ENCODE results near the gene C6orf47.
A peak's percentile ranks its signal among the peaks of the same experiment; 100 is the strongest.

C6orf47 gene

DNA sequence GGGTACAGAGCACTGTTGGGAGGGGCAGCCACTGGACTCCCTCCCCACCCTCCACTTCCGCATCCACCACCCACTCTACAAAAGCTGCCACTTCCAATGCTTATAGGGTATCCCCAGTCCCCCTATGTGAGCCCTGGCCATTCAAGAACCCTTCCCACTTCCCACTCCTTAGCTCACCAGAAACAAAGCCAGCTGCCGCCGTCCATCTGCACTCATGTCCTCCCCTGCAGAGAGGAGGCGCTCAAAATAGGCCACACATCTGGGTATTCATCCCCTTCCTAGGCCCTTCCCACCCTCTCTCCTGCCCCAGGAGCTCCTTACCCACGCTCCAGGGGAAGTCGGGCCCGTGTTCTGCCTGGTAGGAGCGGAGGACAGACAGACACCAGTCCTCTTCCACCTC, 26.7 kb upstream of the C6orf47 start:
- DNase-seq, result no peak

DNA sequence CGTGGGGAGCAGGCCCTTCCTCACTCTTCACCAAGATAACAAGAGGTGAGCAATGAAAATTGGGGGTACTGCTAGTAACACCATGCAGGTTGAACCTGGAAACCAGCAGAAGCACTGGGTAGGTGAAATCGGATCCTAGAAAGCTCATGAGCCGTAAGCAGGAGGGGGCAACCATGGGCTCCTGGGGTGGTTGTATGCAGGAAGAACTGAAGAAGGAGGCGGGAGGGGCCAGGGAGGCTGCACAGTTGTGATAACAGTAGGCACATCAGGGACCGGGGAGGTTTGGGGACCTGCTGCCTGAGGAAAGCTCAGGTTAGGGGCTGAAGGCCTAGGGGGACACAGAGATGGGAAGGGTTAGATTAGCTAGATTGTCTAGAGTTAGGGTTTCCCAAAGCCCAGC, 25.9 kb upstream of the C6orf47 start:
- DNase-seq, result no peak

DNA sequence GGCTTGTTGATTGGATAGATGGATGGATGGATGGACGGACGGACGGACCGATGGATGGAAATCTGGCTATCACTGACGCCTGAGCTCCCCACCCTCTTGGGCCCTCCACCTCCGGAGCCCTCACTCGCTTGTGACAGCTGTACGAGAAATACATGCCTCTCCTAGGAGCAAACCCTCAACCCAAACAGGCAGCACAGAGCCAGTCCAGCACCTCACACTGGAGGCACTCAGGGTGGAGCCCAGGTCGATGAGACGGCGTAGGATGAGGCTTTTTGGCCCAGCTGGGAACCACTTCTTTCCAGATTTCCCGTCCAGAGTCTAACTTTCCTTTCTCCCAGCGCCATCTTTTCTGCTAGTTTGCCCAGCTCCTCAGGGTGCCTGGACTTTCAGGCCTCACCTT, 23.0 kb upstream of the C6orf47 start:
- no peak for DNase-seq

DNA sequence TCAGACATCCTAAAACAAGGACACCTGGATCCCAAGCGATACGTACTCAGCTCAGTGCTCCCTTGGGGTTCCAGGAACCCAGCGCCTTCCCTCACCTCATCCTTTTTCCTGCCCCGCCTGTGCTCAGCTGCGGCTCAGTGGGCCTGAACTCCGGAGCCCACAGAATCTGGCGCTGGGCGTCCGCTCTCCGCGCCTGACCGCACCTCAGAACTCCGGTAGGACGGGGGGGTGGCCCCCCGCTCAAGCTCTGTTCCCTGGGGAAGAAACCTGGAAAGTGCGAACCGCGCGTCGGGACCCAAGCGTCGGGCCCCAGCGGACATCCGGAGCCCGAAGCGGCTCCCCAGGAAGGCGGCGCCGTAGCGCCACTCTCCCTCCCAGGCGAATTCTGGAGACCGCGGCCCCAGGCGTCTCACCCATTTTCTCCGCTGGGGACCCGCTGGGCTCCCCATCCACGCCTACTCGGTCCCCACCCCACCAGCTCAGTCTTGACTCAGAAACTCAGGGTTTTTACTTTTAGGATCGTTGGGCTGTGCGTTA, 20.6 kb upstream of the C6orf47 start:
- peak; percentile 14 for DNase-seq

DNA sequence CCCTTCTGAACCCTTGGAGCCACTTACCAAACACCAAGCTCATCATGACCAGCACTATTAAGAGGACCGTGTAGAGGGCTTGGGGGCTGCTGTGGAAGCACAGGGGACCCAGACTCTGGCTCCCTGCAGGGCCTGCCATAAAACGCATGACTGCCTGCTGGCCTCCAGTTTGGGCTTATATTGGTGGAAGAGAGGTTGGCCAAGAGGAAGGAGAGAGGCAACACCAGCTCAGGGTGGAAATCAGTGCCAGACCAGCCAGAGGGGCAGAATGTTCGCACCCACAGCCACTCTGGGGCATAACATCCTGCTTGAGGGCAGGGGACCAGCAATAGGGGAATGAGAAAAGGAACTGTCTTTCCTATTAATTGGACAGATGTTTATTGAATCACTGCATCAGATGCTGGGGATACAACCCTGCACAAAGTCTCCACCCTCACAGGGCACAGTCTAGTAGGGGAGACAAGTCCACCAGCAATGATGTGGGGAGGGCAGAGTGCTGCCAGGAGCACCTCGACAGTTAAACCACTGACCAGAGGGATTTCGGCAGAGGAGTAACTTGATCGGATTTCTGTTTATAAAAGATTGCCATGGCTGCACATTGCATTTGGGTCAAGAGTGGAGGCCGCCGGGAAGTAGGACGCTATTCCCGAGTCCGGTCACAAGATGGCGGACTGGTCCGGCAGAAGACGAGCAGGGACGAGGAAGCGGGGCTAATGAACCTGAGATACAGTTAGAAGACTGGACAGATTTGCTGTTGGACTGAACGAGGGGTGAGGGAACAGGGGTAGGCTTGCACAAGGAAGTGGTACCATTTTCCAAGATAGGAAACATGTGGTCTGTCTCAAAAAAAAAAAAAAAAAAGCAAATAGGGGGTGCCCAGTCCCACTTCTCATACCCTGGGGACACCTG, 19.9 kb upstream of the C6orf47 start, which contains the start of gene LY6G5C:
Gene LY6G5C (minus strand): TSS at position 842 of the 909 bp plus-strand sequence. CDS start 694 bp downstream, at position 148.
- DNase-seq, result peak; percentile 23

DNA sequence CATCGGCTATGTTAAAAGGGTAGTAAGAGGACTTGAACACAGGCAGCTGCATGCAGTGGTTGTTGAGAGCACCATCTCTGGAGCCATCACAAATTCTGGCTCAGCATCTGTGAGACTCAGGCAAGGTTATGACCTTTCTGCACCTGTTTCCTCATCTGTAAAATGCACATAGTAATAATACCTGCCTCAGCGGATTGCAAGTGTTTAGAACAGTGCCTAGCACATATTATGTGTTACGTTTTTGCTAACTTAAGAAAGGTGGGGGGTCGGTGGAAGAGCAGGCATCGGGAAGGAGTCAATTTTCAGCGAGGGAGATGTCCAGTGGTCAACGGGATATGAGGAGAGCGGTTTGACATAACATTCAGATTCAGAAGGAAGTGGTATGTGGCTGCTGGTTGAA, 17.4 kb upstream of the C6orf47 start:
- no peak for DNase-seq

DNA sequence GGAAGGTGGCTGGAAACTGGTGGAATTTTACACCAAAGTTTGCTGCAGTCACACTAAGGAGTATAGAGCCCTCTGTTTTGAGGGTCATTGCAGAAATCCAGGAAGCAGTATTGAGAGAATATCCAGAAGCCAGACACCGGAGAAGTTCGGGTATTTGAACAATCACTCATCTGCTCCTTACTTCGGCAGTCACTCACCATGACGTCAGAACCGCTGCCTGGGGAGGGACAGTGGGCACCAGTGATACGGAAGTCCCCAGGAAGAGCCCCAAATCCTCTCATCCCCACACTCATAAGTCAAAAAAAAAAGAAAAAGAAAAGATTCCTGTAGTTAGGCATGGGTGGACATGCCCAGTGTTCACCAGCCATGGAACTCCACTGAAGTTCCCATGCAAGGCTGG, 16.3 kb upstream of the C6orf47 start:
- no peak for DNase-seq

DNA sequence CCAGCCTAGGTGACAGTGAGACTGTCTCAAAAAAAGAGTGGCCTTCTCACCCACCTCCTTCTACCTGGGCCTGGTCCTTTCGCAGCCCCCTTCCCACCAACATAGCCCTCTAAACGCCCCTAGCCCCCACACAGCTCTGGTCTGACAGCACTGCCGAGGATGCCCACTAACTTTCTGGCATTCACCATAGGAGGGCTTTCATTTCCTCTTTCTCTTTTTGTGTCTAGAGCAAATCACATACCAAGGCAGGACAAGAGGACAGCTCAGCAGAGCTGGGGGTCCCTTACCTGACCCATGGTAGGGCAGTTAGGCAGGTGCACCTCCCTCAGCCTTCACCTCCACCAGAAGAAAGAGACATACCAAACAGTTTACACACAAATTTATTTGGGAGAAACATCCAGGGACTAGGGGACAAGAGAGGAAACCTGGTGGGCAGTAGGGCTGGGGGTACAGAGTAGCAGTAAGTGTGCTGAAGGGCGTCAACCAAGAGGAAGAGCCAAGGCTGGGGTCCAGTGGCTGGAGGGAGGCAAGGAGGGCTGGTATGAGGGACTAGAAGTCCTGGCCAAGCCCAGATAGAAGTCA, 15.8 kb upstream of the C6orf47 start:
- DNase-seq, result no peak

DNA sequence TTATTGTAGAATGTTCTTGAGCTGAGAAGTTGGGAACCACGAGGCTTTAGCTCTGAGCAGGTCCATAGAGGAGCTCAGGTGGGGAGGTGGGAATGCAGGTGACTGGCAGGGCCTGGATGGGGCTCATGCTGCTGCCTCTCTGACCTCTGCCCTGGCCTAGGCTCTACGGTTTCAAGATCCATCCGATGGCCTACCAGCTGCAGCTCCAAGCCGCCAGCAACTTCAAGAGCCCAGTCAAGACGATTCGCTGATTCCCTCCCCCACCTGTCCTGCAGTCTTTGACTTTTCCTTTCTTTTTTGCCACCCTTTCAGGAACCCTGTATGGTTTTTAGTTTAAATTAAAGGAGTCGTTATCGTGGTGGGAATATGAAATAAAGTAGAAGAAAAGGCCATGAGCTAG, 9.1 kb upstream of the C6orf47 start, which contains the start of gene LY6G5B:
Gene LY6G5B (plus strand): TSS at position 301 of the 400 bp plus-strand sequence. CDS start 975 bp downstream, outside the sequence.
- DNase-seq, result no peak

DNA sequence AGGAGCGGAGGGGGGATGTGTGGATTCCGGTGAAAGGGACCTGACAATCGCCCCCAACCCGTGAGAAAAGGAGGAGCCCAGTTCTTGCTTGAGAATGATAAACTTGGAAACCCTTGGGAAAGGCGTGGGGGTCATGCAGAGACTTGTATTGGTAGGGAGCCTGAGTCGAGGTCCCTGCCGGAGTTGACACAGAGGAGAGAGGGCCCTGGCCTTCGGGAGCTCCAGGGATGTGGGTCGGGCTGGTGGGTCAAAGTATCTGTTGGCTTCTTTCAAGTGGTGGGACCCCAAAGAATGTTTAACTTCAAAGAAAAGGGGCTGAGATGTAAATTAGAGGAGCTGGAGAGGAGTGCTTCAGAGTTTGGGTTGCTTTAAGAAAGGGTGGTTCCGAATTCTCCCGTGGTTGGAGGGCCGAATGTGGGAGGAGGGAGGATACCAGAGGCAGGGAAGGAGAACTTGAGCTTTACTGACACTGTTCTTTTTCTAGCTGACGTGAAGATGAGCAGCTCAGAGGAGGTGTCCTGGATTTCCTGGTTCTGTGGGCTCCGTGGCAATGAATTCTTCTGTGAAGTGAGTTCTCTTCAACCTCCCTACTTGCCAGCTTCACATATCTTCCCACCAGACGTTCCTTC, 5.9 kb upstream of the C6orf47 start:
- no peak for DNase-seq

DNA sequence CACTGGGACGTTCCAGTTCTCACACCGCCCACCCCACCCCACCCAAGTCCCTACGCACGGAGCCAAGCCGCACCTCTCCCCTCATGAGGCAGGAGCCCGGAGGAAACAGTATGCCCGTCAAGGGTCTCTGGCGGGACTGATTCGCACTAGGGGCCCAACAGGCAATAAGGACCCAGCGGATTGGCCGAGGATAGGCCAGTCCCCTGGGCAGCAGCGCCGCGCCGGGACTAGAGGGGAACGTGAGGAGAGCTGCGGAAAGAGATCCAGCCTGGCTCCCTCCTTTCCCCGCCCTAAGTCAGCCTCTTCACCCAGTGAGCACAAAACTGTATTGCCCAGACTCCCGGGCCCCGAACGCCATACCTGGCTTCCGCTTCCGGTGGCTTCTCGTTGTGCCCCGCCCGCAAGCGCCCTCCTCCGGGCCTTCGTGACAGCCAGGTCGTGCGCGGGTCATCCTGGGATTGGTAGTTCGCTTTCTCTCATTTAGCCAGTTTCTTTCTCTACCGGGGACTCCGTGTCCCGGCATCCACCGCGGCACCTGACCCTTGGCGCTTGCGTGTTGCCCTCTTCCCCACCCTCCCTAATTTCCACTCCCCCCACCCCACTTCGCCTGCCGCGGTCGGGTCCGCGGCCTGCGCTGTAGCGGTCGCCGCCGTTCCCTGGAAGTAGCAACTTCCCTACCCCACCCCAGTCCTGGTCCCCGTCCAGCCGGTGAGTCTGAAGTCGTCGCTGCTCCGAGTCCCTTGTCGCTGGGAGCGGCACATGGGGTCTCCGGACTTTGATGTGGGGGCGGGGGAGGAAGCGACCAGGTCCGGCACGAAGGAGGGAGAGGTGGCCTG, 5.1 kb upstream of the C6orf47 start, which contains the start of gene CSNK2B:
Gene CSNK2B (plus strand): TSS at position 580 of the 836 bp plus-strand sequence. CDS start 752 bp downstream, outside the sequence.
- peak; percentile 96 for DNase-seq

DNA sequence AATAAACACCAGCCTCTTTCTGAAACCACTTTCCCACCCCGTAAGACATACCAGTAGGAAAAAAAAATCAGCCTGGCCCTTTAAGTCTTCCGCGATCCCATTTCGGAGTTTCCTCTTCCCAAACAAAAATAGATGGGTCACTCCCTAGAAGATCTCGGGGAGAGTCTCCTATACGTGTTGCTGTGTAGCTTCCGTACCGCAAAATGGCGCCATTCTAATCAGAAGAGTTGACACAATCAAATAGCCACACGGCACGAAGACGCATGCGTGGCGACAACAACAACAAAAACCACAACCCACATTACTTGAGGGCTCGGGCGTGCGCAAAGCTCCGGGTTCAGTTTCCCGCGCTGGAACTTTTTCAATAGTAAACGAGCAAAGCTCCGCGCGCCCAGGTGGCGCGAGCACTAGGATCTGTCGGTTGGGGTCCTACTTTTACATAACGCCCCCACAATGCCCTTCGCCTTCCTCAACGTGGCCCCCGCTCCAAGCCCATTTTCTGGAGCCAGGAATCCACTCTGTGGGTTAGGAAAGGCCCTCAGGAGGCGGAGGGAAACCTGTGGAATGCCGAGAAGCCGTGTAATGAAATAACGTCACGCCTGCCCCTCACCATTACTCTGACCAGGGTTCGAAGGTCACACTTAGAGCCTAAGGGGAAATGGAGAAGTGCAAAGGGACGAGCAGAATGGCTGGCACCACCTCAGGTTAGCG, 4.4 kb upstream of the C6orf47 start, which contains the start of gene GPANK1:
Gene GPANK1 (minus strand): TSS at position 208 of the 711 bp plus-strand sequence. CDS start 519 bp downstream, outside the sequence.
- DNase-seq, result peak; percentile 82

DNA sequence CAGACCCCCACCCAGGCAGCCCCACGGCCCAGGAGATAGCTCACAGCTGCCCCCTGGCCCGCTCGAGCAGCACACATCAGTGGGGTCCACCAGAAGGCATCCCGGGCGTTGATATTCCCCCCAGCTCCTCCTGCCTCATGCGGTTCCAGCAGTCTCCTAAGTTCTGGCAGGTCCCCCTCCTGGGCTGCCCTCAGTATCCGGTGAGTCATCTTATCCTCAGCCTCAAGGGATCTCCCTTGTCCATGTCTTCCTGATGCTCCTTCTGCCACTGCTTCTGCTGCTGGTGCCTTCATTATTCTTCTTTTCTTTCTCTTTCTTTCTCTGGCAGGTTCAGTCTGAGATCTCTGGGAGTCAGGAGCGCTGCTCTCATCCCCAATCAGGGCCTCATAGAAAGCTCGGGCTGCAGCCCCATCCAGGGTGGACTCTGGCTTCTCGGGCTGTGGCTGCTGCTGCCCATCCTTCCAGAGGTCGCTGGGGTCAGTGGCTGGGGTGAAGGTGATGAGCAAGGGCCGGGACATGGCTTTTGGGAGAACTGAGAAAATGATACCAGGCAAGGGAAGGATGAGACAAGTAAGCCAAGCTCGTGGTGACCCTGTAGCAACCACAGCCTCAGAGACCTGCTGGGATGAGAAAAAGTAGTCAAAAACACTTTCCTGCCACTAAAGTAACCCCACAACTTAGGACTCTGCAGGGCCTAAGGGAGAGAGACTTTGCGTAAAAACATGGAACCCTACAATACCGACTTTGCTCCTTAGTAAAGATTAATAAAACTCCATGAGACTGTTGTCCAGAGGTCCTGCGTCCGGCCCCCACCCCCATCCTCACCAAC, 3.6 kb upstream of the C6orf47 start:
- DNase-seq, result no peak

DNA sequence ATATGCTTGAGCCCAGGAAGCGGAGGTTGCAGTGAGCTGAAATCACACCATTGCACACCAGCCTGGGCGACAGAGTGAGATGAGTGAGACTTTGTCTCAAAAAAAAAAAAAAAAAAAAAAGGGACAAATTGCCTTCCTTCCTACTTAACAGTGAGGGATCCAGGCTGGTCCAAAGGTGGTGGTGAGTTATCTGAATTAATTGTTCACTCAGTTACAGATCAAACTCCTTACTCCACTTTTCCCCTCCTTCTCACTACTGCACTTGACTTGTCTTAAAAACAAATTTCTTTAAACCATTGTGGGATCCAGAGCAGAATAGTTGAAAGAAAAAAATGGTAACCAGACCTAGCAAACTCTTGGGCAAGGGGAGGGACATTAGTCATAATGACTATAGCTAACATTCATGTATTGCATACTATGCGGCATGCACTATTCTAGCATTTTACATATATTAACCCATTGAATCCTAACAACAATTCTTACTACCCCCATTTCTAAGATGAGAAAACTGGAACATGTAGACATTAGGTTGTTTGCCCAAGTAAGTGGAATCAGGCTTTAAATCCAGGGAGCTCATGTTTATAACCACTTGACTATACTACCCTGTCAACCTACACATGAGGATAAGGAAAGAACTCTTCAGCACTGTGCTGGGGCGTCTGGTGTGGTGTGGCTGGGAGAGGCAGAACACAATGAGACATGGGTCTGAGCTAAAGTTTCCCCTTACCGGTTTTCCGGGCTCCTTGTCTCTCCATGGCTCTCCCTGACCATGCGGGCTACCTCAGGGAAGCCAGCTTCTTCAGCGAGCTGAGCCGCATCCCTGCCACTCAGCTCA, 2.8 kb upstream of the C6orf47 start:
- no peak for DNase-seq

DNA sequence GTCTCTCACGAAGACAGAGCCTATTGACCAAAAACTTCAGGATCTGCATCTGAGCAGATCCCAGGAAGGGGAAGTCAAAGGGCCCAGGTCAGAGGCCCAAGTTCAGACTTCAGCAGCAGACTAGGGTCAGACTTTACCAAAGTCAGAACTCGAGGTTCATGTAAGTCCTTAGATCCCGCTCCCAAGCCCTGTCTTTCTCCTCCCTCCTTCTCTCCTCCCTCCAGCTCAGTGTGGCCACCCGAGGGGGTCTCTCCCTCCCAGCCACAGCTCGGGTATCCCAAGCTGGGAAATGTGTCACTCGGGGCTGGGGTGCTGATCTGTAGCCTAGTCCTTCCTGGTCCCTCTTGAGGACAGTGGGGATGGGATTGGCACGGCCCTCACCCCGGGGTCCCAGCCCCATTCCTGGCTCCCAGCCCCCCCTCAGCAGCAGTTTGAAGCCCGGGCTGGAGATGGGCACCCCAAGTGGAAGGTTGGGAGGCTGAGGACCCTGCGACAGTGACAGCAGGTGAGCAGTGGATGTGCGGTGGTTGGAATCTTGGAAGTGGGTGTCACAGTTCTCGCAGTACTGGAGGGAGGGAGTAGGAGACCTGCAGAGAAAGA, 1.6 kb upstream of the C6orf47 start:
- DNase-seq, result no peak

DNA sequence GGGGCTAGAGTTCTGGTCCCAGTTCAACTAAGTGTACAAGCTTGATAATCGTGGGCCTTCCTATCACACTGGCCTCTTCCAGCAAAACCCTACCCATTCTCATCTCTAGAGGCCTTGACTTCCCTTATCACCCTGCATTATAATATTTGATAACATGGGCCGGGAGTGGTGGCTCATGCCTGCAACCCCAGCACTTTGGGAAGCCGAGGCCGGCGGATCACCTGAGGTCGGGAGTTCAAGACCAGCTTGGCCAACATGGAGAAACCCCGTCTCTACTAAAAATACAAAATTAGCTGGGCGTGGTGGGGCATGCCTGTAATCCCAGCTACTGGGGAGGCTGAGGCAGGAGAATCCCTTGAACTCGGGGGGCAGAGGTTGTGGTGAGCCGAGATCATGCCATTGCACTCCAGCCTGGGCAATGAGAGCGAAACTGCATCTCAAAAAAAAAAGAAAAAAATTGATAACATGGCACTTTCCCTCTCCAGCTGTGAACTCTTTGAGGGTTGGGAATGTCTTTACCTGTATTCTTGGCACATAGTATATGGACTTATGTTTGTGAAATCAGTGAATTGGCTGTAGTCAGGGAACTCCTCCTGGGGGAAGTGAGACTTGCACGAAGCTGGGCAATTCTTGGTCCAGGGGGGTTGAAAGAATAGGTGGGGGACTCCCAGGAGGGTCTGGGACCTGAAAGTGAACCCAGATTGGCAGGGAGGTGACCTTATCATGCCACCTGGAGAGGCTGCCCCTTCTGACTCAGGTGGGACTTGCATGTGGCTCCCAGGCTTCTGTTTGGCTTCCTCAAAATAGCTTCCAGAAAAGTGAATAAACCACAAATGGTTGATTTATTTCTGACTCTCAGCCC, 915 bp upstream of the C6orf47 start:
- no peak for DNase-seq

DNA sequence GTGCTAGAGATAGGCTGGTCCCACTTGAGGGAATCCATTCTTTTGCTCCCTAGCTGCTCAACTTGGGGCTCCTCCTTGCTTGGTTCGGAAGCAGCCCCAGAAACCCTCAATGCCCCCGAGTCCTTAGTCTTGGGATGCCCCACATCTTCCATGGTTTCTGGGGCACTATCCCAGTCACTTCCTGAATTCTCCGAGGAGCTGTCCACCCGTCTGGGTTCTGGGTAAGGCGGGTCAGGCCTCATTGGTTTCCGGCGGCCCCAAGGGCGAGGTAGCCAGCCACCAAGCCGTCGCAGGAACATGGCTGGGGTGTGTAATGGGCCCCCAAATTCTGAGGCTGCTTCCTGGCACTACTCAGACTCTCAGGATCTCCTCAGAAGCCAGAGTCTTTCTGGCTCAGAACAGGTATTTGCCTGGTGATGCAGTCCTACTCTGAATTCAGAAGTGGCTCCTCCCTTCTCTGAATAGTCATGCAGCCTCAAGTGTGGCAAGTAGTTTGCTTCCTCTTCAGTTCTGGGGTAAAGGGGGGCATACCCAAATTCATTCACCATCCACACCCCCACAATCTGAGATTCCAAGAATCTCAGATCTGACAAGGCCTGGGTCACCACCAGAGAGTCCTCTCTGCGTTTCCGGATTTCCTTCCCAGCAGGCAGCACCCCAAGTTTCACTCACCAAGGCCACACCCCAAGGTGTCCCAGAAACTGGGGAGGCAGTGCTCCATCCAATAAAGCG, 763 bp downstream of the C6orf47 start:
- DNase-seq, result no peak

Data from effector CD8-positive, alpha-beta T cell (primary cell).